ENCODE results near the gene ARID5B. TPM values are rescaled to one million over a fixed set of nuclear protein-coding genes. Genes with fewer than 3 reads are reported as not detected.

The ARID5B gene
- total RNA-seq, 2 experiments from 2014 or later: 26.7 to 28.3 TPM

DNA sequence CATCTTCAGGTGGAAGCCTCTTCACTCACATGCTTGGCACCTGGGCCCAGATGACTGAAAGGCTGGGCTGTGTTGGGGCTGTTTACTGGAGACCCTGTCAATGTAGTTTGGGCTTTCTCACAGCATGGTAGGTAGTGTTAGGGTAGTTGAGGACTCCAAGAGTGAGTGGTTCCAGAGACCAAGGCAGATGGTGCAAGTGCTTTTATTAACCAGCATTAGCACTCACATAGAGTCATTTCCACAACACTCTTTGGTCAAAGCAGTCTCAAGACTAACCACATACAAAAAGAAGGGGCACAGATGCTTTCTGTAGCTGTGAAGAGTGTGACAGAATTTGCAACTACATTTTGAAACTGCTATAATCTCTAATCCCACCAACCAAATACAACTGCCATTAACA lies 232.1 kb downstream of the ARID5B start:
- POLR2A ChIA-PET: no interaction called here
- intact Hi-C loops (cut with micrococcal nuclease): no loop called here
- H3K27ac Mint-ChIP-seq: no peak overlapping the region
- TF ChIP-seq, protein P1, sequence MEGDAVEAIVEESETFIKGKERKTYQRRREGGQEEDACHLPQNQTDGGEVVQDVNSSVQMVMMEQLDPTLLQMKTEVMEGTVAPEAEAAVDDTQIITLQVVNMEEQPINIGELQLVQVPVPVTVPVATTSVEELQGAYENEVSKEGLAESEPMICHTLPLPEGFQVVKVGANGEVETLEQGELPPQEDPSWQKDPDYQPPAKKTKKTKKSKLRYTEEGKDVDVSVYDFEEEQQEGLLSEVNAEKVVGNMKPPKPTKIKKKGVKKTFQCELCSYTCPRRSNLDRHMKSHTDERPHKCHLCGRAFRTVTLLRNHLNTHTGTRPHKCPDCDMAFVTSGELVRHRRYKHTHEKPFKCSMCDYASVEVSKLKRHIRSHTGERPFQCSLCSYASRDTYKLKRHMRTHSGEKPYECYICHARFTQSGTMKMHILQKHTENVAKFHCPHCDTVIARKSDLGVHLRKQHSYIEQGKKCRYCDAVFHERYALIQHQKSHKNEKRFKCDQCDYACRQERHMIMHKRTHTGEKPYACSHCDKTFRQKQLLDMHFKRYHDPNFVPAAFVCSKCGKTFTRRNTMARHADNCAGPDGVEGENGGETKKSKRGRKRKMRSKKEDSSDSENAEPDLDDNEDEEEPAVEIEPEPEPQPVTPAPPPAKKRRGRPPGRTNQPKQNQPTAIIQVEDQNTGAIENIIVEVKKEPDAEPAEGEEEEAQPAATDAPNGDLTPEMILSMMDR (IDR thresholded peaks at IDR 0.05): no peak
- H3K4me3 Mint-ChIP-seq: no peak overlapping the region
- peak; percentile 55 for ATAC-seq
- peaks cover 19% of the 10 kb centered on the region for H3K9me3 Mint-ChIP-seq
- peaks cover 10% of the 10 kb centered on the region for H3K4me1 Mint-ChIP-seq (ENCODE audit: low read depth)
- CTCF ChIA-PET: no interaction called here
- no peak for DNase-seq
- peaks cover 10% of the 10 kb centered on the region for H3K36me3 Mint-ChIP-seq (ENCODE audit: low read depth)
- H3K27me3 Mint-ChIP-seq: no peaks in the 10 kb centered on the region

DNA sequence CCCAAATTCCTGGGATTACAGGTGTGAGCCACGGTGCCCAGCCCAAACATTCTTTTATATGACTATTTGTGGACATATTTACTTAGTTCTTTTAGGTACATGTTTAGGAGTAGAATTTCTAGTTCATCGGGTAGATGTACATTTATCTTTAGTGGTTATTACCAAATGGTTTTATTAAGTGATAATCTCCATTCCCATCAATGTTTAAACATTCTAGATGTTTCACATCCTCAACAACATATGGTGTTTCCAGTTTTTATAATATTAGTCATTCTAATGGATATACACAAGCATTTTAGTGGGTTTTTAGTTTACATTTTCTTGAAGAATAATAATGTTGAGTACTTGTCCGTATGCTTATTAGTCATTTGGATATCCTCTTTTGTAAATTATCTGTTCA lies 235.4 kb downstream of the ARID5B start:
- DNase-seq (no peak), ATAC-seq (no peak)
- intact Hi-C loops (cut with micrococcal nuclease): no loop called here
- Mint-ChIP-seq H3K4me1 (ENCODE audit: low read depth) (peaks cover 10% of the 10 kb centered on the region), H3K4me3 (no peak overlapping the region), H3K27me3 (no peaks in the 10 kb centered on the region), H3K36me3 (ENCODE audit: low read depth) (peaks cover 8% of the 10 kb centered on the region), H3K27ac (no peak overlapping the region), H3K9me3 (peaks cover 16% of the 10 kb centered on the region)
- CTCF ChIA-PET: interaction anchor here (0.8 kb wide), 1 partner anchor 9 kb away, joined by 3 read pairs; no protein-coding TSS in a partner anchor
- TF ChIP-seq, protein P1 (IDR thresholded peaks at IDR 0.05): no peak
- POLR2A ChIA-PET: no interaction called here

Other genes starting within 250 kb of the ARID5B start
- not detected for gene CABCOCO1, start 238.8 kb upstream of the ARID5B start, total RNA-seq